Aorta (tissue), 5 donors: Measurements from ENCODE around the gene THRA. TPM values are rescaled to one million over a fixed set of nuclear protein-coding genes. Genes with fewer than 3 reads are reported as not detected.

Experiments used
- ATAC-seq: fragments of 200-7000 bp; cut with Tn5 transposase; one replicate; pipeline ENCODE4 v1.9.1; 2022; ENCODE audit warnings: moderate library complexity; ENCODE audit not compliant: low FRiP score
- DNase-seq, 2 donors: peaks; one replicate each; pipeline ENCODE4 v3.0.0-alpha.2; 2020
- H3K27ac ChIP-seq, 2 donors: one replicate each; pipeline ENCODE4 v1.5.1; 2013; ENCODE audit warnings: low read length in 2 of 2, mild to moderate bottlenecking in 2 of 2, moderate library complexity in 2 of 2, control low read depth in 1 of 2, inconsistent platforms in 1 of 2, low read depth in 1 of 2
- H3K27me3 ChIP-seq, 2 donors: one replicate each; pipeline ENCODE4 v1.6.1; 2013; ENCODE audit warnings: control low read depth in 1 of 2, low read length in 1 of 2, mild to moderate bottlenecking in 1 of 2, moderate library complexity in 1 of 2; ENCODE audit not compliant: insufficient read depth in 2 of 2, control insufficient read depth in 1 of 2
- H3K36me3 ChIP-seq, 2 donors: one replicate each; pipeline ENCODE4 v1.6.1; 2013; ENCODE audit warnings: control low read depth in 1 of 2, low read length in 1 of 2, mild to moderate bottlenecking in 1 of 2; ENCODE audit not compliant: insufficient read depth in 2 of 2, control insufficient read depth in 1 of 2
- H3K4me1 ChIP-seq, 2 donors: one replicate each; pipeline ENCODE4 v1.6.1; 2013; ENCODE audit warnings: low read length in 2 of 2, control low read depth in 1 of 2, mild to moderate bottlenecking in 1 of 2, moderate library complexity in 1 of 2; ENCODE audit not compliant: insufficient read depth in 2 of 2, control insufficient read depth in 1 of 2
- H3K4me3 ChIP-seq, 2 donors: one replicate each; pipeline ENCODE4 v1.5.1; 2013; ENCODE audit warnings: low read length in 2 of 2, control low read depth in 1 of 2, mild to moderate bottlenecking in 1 of 2
- H3K9me3 ChIP-seq: one replicate; pipeline ENCODE4 v1.6.1; 2013; ENCODE audit warnings: mild to moderate bottlenecking, low read length; ENCODE audit not compliant: control insufficient read depth
- WGBS, 2 donors: extraction: QIAGEN DNeasy Blood & Tissue Kit; methylation state at CpG; one replicate each; pipeline ENCODE4 v1.1.7; 2013; 5-methylcytosine and 5-hydroxymethylcytosine counted together
- intact Hi-C, 2 donors: fragments of 100-400 bp; cut with DNase I; formaldehyde crosslinking; loops; one replicate each; pipeline versions ENCODE4 v1.14.2 to v1.15.0; 2022
- polyA plus RNA-seq, 2 donors: library from polyadenylated mRNA; stranded (reverse); fragments of 200-250 nt; gene quantifications; one replicate each; pipeline ENCODE4 v1.2.3, GENCODE V29; 2013
- total RNA-seq, 2 donors: library from RNA; stranded (reverse); fragmentation: NEBNext Ultra II Directional; extraction: Animal tissue kit (Norgen Biotek cat#: 25700); gene quantifications; one replicate each; pipeline ENCODE4 v1.2.1, GENCODE V29; 2021
- donor health status: healthy with polysubstance abuse.
- donor health status: Bipolar disorder and iron deficiency.
- donor health status: DM: no; HTN: no; CAD: no.
- donor health status: DM: no; HTN: no; CAD: no.
- donor health status: DM: yes; HTN: yes; CAD: no.

The THRA gene
- total and polyA plus RNA-seq, 4 donors: 38.9 to 62.3 (median 52.9) TPM

DNA sequence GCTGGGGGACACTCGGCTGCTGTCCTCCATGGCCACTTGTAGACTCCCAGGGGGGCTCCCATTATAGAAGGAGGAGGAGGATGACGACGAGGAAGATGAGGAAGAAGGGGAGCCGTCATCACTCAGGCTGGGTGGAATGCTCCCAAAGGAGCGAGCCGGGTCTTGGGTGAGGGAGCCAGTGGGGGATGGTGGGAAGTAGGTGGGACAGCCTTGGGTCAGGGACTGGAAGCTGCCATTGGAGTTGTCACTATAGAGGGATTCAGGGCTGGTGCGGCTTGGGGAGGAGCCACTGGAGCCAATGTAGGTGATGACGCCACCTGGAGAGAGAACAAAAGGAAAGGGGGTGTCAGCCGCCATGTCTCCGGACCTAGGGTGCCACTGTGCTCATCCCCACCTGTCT lies 34.3 kb downstream of the THRA start:
- DNase-seq: no peak
- Histone ChIP-seq H3K27ac (peak overlapping the region in 1 of 2 donors; percentile 92), H3K36me3 (peaks cover 0 to 5% of the 10 kb centered on the region in 2 donors), H3K27me3 (no peaks in the 10 kb centered on the region), H3K9me3 (no peaks in the 10 kb centered on the region), H3K4me3 (no peak overlapping the region), H3K4me1 (no peaks in the 10 kb centered on the region)
- no peak for ATAC-seq
- intact Hi-C loops: loop anchor here in 1 of 2 donors (5.0 to 10.0 kb wide), 2 partner anchors 70 to 238 kb away; no protein-coding TSS in a partner anchor
- 48 to 53% methylated on average over 10 of the region's 10 CpGs for WGBS, 2 donors

DNA sequence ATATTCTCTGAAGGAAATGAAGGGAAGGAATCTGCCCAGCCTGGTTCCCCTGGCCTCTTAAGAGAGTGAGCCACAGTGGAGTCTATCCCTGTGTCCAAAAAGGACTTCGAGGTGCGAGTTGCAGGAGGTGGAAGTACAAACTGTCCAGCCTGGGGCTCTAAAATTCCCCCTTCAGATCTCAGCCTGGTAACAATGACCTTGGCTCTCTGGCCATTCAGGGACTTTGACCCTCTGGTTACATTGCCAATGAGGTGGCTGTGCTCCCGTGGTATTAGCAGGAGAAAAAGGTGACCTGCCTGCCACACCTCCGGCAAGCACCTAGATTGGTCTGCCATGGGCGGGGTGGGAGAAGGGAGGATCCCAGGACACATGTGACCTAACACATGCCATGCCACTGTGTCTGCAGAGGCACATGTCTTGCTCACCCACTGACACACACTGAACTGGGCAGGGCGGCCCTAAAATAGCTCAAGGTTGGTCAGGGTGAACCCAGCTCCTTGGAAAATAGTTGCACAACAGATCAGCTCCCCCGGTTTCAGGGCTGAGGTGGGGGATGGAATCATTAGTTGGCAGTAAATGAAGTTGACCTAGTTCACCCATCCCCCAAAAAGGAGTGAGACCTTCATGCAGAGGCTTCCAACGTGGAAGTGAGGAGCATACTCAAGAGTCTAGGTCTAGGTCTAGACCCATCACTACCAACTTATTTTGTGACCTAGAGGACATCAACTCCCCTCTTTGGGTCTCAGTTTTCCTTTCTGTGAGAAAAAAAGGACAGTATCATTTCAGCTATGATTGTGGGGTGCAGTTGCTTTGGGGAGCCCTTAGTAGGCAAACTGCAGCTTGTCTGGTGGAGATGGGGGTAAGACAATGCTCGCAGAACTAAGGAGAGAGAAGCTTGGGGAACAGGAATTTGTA lies 35.4 kb downstream of the THRA start:
- Histone ChIP-seq H3K27me3 (no peaks in the 10 kb centered on the region), H3K36me3 (peaks cover 0 to 5% of the 10 kb centered on the region in 2 donors), H3K27ac (peak overlapping the region; percentile 50 to 92), H3K4me3 (peak overlapping the region in 1 of 2 donors; percentile 12), H3K4me1 (no peaks in the 10 kb centered on the region), H3K9me3 (no peaks in the 10 kb centered on the region)
- intact Hi-C loops: loop anchor here in 1 of 2 donors (5.0 to 10.0 kb wide), 2 partner anchors 69 to 237 kb away; no protein-coding TSS in a partner anchor
- WGBS, 2 donors: 15 to 16% methylated on average over 9 of the region's 9 CpGs
- DNase-seq: peak; percentile 89
- ATAC-seq: peak; percentile 33

DNA sequence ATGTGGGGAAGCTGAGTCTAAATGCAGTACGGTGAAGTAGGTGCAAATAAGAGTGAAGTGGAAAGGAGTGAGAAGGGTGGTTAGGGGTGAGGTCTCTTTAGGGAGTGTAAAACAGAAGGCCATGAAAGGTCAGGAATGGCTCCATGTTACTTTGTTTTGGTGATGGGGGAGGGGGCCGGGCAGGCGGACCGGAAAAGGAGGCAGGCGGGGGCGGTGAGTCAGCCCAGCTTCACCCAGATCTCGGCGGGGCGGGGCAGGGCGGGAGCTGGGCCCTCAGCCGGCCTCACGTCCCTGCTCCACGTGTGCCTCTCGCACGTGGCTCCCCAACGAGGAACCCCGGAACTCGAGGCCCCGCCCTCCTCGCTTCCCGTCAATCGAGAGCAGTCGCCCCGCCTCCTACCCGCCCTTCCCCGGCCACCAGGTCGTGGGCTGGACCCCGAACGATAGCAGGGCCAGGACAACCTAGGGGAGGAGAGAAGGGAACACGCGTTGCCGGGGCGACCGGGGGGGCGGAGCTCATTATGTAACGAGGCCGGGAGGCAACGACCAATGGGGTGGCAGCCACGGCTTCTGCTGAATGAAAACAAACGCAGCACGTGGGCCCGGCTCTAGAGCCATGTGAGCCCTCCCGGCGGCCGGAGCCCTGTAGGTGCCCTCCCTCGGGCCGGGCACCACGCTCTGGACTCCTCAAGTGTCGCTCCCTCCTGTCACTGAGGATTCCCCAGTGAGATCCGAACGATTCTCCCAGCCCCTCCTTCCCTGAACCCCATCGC lies 36.3 kb downstream of the THRA start:
- Histone ChIP-seq H3K27me3 (no peaks in the 10 kb centered on the region), H3K4me1 (no peaks in the 10 kb centered on the region), H3K4me3 (peak overlapping the region; percentile 43 to 76), H3K27ac (peak overlapping the region; percentile 87 to 92), H3K36me3 (peaks cover 0 to 5% of the 10 kb centered on the region in 2 donors), H3K9me3 (no peaks in the 10 kb centered on the region)
- DNase-seq (peak; percentile 100), ATAC-seq (peak; percentile 90)
- intact Hi-C loops: loop anchor here in 1 of 2 donors (1.0 to 10.0 kb wide), 3 partner anchors 12 to 236 kb away; no protein-coding TSS in a partner anchor
- WGBS, 2 donors: 0 to 1% methylated on average over 41 to 52 of the region's 52 CpGs

DNA sequence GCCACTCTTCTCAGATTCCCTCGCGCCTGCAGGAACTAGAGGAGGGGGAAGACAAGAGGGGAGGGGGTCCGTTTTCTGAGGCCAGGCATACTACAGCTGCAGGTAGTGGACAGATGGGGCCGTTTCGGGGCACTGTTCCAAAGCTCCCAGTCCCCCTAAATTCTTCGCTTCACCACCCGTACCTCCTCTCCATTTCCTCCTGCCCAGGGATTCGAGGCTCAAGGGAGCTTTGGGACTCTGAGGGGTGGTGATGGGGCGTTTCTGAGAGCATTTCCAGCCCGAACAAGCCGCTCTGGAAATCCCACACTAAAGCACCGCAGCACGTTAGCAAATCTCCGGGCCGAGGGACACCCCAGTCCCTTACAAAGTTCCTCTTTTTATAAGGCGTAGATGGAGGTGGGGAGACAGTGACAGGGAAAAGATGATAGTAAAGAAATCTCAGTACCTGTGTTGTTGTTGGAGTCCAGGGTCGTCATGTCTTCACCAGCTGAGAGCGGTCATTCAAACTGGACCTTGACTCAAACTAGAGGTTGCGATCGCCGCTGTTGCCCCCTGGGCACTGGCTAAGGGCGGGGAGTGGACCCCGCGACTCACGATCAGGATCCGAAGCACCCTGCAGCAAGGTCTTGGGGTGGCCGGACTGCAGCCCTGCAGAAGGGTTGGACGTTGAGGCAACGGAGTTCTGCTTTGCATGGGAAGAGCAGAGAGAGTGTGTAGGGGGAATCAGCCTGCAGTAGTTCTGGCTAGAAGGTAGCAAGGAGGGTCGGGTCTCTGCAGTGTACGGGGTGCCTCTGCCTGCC lies 37.1 kb downstream of the THRA start:
- no peak for DNase-seq
- H3K4me1 ChIP-seq: no peaks in the 10 kb centered on the region
- H3K27ac ChIP-seq: peak overlapping the region; percentile 84 to 87
- peak; percentile 2 for ATAC-seq
- H3K27me3 ChIP-seq: no peaks in the 10 kb centered on the region
- WGBS, 2 donors: 1 to 2% methylated on average over 31 of the region's 31 CpGs
- H3K9me3 ChIP-seq: no peaks in the 10 kb centered on the region
- peaks cover 0 to 5% of the 10 kb centered on the region in 2 donors for H3K36me3 ChIP-seq
- peak overlapping the region; percentile 43 to 76 for H3K4me3 ChIP-seq
- intact Hi-C loops: loop anchor here in 1 of 2 donors (1.0 to 10.0 kb wide), 4 partner anchors 11 to 235 kb away; partner anchors contain the start of gene CDC6

DNA sequence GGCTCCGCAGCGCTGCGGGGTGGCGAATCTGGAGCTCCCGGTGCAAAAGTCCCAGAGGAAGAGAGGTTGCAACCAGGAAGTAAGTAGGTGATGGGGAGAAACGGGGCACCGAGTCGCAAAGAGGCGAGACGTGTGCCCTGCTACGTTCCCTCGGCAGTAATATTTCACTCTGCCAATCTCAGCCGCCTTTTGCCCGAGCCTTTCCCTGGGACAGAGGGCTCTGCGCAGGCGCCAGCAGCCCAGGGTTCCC lies 37.6 kb downstream of the THRA start, which contains the start of gene NR1D1:
NR1D1 (minus strand) TSS at position 171 of the 250 bp plus-strand sequence. CDS start 495 bp downstream, outside the sequence.
- 0% methylated on average over 16 of the region's 16 CpGs for WGBS, 2 donors
- H3K4me1 ChIP-seq: no peaks in the 10 kb centered on the region
- H3K36me3 ChIP-seq: peaks cover 0 to 5% of the 10 kb centered on the region in 2 donors
- H3K9me3 ChIP-seq: no peaks in the 10 kb centered on the region
- H3K27me3 ChIP-seq: no peaks in the 10 kb centered on the region
- peak within 1 kb of the TSS; percentile 43 to 76 for H3K4me3 ChIP-seq
- DNase-seq: no peak
- ATAC-seq: no peak
- H3K27ac ChIP-seq: peak within 1 kb of the TSS; percentile 87 to 88
- intact Hi-C loops: loop anchor here in 1 of 2 donors (10.0 kb wide), 1 partner anchor 184 kb away; the partner anchor contains the start of gene CDC6

DNA sequence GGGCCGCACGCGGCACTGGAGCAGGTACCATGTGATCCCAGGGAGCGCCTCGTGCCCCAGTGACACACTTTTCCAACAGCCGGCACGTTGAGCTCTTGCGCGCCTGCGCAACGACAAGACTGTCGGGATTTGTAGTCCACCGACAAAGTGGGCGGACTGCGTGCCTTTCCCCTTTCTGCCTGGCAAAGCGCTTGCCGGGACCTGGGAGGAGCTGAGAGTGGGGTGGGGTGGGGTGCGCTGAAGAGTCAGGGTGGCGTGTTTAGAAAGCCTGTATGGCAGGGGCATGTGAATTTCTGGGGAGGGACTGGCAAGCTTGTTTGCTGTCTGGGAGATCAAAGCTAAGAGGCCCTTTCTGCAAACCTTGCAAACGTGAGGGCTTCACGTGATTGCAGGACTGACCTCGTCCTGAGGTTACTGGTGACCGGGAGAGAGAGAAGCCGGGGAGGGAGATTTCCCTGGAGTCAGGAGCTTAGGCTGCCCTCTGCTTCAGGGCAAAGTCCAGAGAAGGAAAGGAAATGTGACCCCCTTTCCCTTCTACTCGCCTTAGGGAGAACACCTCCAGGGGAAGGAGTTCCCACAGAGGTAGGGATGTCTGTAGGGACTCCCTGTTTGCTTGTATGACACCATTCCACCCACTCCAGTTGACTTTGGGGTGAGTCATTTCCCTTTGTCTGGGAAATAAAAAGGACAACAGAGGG lies 38.1 kb downstream of the THRA start:
- Histone ChIP-seq H3K27me3 (no peaks in the 10 kb centered on the region), H3K27ac (peak overlapping the region; percentile 57 to 88), H3K9me3 (no peaks in the 10 kb centered on the region), H3K4me3 (peak overlapping the region in 1 of 2 donors; percentile 76), H3K4me1 (no peaks in the 10 kb centered on the region), H3K36me3 (peaks cover 0 to 5% of the 10 kb centered on the region in 2 donors)
- DNase-seq (peak; percentile 99), ATAC-seq (peak; percentile 85)
- intact Hi-C loops: loop anchor here in 1 of 2 donors (10.0 kb wide), 1 partner anchor 184 kb away; the partner anchor contains the start of gene CDC6
- 0 to 2% methylated on average over 25 of the region's 25 CpGs for WGBS, 2 donors

DNA sequence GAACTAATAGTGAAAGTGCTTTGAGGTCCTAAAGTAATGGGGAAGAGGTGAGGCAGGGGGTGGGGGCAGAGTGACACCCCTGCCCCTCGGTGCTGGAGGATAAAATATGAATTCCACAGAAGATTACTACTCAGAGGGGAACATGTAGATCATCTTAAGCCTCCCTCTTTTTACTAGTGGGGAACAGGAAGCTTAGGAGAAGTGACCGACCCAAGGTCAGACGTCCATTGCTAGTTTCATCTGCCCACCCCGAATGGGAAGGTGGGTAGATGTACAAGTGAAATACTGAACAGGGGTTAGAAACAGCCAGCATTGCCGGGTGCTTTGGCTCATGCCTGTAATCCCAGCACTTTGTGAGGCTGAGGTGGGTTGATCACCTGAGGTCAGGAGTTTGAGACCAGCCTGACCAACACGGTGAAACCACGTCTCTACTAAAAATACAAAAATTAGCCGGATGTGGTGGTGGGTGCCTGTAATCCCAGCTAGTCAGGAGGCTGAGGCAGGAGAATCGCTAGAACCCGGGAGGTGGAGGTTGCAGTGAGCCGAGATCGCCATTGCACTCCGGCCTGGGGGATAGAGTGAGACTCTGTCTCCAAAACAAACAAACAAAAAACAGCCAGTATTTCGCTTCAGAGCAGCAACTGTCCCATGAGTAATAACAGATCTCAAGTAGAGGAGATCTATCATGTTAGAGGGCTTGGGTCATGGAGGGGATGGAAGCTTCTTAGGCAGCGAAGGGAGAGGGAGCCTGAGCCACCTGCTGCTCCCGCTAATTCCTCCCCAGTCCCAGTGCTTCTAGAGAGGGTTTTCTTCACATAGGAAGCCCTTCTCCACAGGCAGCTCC lies 38.8 kb downstream of the THRA start:
- no peak for DNase-seq
- Histone ChIP-seq H3K36me3 (peaks cover 0 to 3% of the 10 kb centered on the region in 2 donors), H3K4me1 (no peaks in the 10 kb centered on the region), H3K4me3 (no peak overlapping the region), H3K9me3 (no peaks in the 10 kb centered on the region), H3K27me3 (no peaks in the 10 kb centered on the region), H3K27ac (peak overlapping the region in 1 of 2 donors; percentile 88)
- WGBS, 2 donors: 74 to 79% methylated on average over 16 of the region's 16 CpGs
- intact Hi-C loops: loop anchor here in 1 of 2 donors (10.0 kb wide), 1 partner anchor 183 kb away; the partner anchor contains the start of gene CDC6
- ATAC-seq: no peak
